ENCODE data around the gene TNFRSF18.

TNFRSF18 gene

GRCh38 chr1:1181129-1181937 lies 25.1 kb downstream of the TNFRSF18 start:
- H3K9ac ChIP-seq (ENCODE audit: low read depth, low read length, poor library complexity, severe bottlenecking), result no peak overlapping the region

GRCh38 chr1:1179983-1180861 lies 26.2 kb downstream of the TNFRSF18 start:
- Histone ChIP-seq H2AFZ (ENCODE audit: low read length) (no peak overlapping the region), H3F3A (ENCODE audit: low read depth) (no peaks in the 10 kb centered on the region), H3K9ac (ENCODE audit: low read depth, low read length, poor library complexity, severe bottlenecking) (no peak overlapping the region)

More at GRCh38 chr1:1181129-1181937, 25.1 kb downstream of the TNFRSF18 start:
- Histone ChIP-seq H4K20me1 (ENCODE audit: insufficient read depth, low read length, poor library complexity, severe bottlenecking) (no peaks in the 10 kb centered on the region), H3K4me1 (ENCODE audit: insufficient read depth, low read length, poor library complexity, severe bottlenecking) (no peaks in the 10 kb centered on the region), H3K36me3 (ENCODE audit: insufficient read depth, low read length) (no peaks in the 10 kb centered on the region), H3F3A (ENCODE audit: low read depth) (no peaks in the 10 kb centered on the region), H2AFZ (ENCODE audit: low read length) (no peak overlapping the region), H3K4me2 (ENCODE audit: low read depth, low read length, poor library complexity, severe bottlenecking) (no peak overlapping the region), H3K9me2 (replicated peaks; ENCODE audit: low read depth, low read length) (no peaks in the 10 kb centered on the region), H3K79me2 (ENCODE audit: insufficient read depth, low read length) (no peaks in the 10 kb centered on the region), H3K27me3 (ENCODE audit: insufficient read depth, low read length, poor library complexity, severe bottlenecking) (no peaks in the 10 kb centered on the region), H3K4me3 (ENCODE audit: low read length, poor library complexity, severe bottlenecking) (no peak overlapping the region), H3K9me3 (ENCODE audit: insufficient read depth, low read depth, low read length) (no peaks in the 10 kb centered on the region)
- TF ChIP-seq EZH2phosphoT487 (IDR thresholded peaks at IDR 0.05; ENCODE audit: borderline replicate concordance), result no peak
- TF ChIP-seq CTCF (conservative IDR thresholded peaks at IDR 0.05; ENCODE audit: low read length), result no peak

More at GRCh38 chr1:1179983-1180861, 26.2 kb downstream of the TNFRSF18 start:
- TF ChIP-seq CTCF (conservative IDR thresholded peaks at IDR 0.05; ENCODE audit: low read length) (no peak), EZH2phosphoT487 (IDR thresholded peaks at IDR 0.05; ENCODE audit: borderline replicate concordance) (no peak)
- H3K79me2 ChIP-seq (ENCODE audit: insufficient read depth, low read length), result no peaks in the 10 kb centered on the region
- H3K9me3 ChIP-seq (ENCODE audit: insufficient read depth, low read depth, low read length), result no peaks in the 10 kb centered on the region
- H3K36me3 ChIP-seq (ENCODE audit: insufficient read depth, low read length), result no peaks in the 10 kb centered on the region
- H3K27me3 ChIP-seq (ENCODE audit: insufficient read depth, low read length, poor library complexity, severe bottlenecking), result no peaks in the 10 kb centered on the region
- H3K4me3 ChIP-seq (ENCODE audit: low read length, poor library complexity, severe bottlenecking), result no peak overlapping the region
- H3K4me1 ChIP-seq (ENCODE audit: insufficient read depth, low read length, poor library complexity, severe bottlenecking), result no peaks in the 10 kb centered on the region
- no peaks in the 10 kb centered on the region for H4K20me1 ChIP-seq (ENCODE audit: insufficient read depth, low read length, poor library complexity, severe bottlenecking)
- no peak overlapping the region for H3K4me2 ChIP-seq (ENCODE audit: low read depth, low read length, poor library complexity, severe bottlenecking)
- no peaks in the 10 kb centered on the region for H3K9me2 ChIP-seq (replicated peaks; ENCODE audit: low read depth, low read length)
